Measurements from ENCODE around the gene ABCF1.

The ABCF1 gene

DNA sequence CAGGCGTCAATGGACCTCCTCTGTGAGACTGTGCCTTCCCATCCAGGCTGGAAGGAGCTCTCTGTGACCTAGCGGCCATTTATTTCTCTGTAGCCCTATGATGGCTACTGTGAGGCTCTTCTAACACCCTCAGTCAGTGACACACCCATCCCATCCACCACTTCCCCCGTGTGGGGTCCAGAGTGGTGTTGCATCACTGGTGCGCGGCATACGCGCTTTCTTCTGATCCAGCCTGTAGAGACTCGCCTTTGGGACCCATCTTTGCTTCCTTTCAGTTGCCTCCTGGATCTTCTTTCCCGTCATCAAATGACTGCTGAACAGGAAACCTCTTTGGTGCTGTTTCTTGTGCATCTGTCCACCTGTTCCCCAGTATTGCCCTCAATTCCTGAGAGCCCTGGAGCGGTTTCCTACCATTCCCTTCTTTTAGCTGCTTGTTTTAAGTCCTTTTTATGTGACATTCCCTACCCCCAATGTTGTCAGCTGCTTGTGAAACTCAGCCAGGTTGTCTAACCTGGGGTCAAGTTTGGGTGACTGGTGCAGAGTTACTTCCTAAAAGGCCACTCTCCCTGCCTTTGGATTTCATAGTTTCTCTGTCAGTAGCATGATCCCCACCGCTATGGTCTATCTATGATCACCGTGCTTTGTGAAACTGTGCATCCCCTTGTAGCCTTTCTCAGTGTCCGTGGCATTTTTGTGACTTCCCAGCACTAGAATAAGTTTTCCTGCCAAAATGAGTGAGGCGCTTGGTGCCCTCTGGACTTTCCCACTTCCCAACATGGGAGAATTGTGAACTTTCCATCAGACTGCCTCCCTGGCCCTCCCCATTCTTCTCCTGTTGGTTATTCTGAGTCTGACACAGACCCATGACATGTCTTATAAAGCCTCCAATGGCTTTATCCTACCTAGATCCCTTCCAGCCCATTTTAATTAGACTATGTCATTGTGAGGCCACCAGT is 8.5 kb upstream of the ABCF1 start:
- DNase-seq (ENCODE audit: extremely low spot score) = no peak
- ChIA-PET CTCF (no interaction called here), POLR2A (interaction anchor here (1.1 kb wide), 1 partner anchor 8 kb away, joined by 4 read pairs; no protein-coding TSS in a partner anchor)
- no peak for TF ChIP-seq FOXA1 (IDR thresholded peaks at IDR 0.05)
- TF ChIP-seq, protein P1, sequence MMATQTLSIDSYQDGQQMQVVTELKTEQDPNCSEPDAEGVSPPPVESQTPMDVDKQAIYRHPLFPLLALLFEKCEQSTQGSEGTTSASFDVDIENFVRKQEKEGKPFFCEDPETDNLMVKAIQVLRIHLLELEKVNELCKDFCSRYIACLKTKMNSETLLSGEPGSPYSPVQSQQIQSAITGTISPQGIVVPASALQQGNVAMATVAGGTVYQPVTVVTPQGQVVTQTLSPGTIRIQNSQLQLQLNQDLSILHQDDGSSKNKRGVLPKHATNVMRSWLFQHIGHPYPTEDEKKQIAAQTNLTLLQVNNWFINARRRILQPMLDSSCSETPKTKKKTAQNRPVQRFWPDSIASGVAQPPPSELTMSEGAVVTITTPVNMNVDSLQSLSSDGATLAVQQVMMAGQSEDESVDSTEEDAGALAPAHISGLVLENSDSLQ (IDR thresholded peaks at IDR 0.05) = no peak
- TF ChIP-seq CTBP1 (IDR thresholded peaks at IDR 0.05; ENCODE audit: borderline replicate concordance) = no peak
- TF ChIP-seq BHLHE40 (IDR thresholded peaks at IDR 0.05; ENCODE audit: borderline replicate concordance) = no peak
- TF ChIP-seq HDGF (IDR thresholded peaks at IDR 0.05; ENCODE audit: borderline replicate concordance) = no peak
- TF ChIP-seq SUZ12 (IDR thresholded peaks at IDR 0.05) = no peak
- no peak for TF ChIP-seq ELF4 (IDR thresholded peaks at IDR 0.05)
- no peak for TF ChIP-seq NFRKB (IDR thresholded peaks at IDR 0.05)
- TF ChIP-seq SP1 (IDR thresholded peaks at IDR 0.05) = no peak
- TF ChIP-seq ARNT (IDR thresholded peaks at IDR 0.05) = no peak

DNA sequence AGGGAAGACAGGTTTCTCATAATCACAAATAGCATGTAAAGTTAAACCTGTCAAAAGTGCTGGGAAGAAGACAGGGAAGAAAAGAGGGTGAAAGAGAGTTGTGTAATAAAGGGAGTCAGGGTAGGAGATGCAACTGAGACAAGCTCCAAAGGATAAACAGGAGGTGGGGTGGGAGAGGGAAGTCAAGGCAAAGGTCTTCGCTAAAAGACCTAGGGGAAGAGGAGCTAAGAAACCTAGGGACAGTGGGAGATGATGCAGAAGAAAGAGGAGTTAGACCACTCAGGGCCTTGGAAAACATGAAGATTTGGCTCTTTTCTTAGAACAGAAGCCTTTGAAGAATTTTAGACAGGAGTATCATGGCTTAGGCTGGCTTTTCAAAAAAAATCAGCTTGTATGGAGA is 7.1 kb upstream of the ABCF1 start:
- POLR2A ChIA-PET = interaction anchor here (0.6 kb wide), 1 partner anchor 157 kb away, joined by 3 read pairs; no protein-coding TSS in a partner anchor
- TF ChIP-seq CTBP1 (IDR thresholded peaks at IDR 0.05; ENCODE audit: borderline replicate concordance) (no peak), FOXK2 (IDR thresholded peaks at IDR 0.05) (no peak), TARDBP (IDR thresholded peaks at IDR 0.05) (no peak), NFRKB (IDR thresholded peaks at IDR 0.05) (no peak), ELF4 (IDR thresholded peaks at IDR 0.05) (no peak), SUZ12 (IDR thresholded peaks at IDR 0.05) (no peak), FOXA1 (IDR thresholded peaks at IDR 0.05) (no peak), ZNF384 (IDR thresholded peaks at IDR 0.05) (no peak), ARNT (IDR thresholded peaks at IDR 0.05) (no peak), L3MBTL2 (conservative IDR thresholded peaks at IDR 0.05) (no peak; the same call in 1 of the 2 replicates), BHLHE40 (IDR thresholded peaks at IDR 0.05; ENCODE audit: borderline replicate concordance) (no peak), FOXM1 (IDR thresholded peaks at IDR 0.05; ENCODE audit: borderline replicate concordance) (no peak), SP1 (IDR thresholded peaks at IDR 0.05) (no peak), LEF1 (IDR thresholded peaks at IDR 0.05; ENCODE audit: borderline replicate concordance) (no peak)
- TF ChIP-seq, protein P1 (IDR thresholded peaks at IDR 0.05) = no peak
- CTCF ChIA-PET = no interaction called here
- no peak for DNase-seq (ENCODE audit: extremely low spot score)

DNA sequence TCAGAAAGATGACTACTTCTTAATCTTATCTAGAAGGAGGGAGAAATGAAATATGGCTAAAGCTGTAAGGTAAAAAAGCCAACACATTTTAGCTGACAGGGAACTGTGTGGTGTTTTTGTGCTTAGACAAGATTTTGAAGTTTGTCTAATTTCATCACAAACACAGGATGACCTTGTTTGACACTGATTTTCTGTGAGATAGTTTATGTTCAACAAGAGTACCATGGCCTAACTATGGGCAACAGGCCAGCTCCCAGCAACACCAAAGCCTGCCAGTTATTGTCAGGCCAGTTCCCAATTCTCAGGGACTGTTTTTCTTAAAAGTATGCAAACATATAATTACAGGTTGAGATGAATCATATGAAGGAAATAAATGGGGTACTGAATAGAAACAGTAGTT is 5.5 kb upstream of the ABCF1 start:
- DNase-seq (ENCODE audit: extremely low spot score) = no peak
- ChIA-PET CTCF (no interaction called here), POLR2A (interaction anchor here (2.1 to 2.3 kb wide), 2 partner anchors 9 to 10 kb away, joined by 6 to 16 read pairs; partner anchors contain the start of gene PRR3)
- TF ChIP-seq FOXK2 (IDR thresholded peaks at IDR 0.05) (no peak), HDGF (IDR thresholded peaks at IDR 0.05; ENCODE audit: borderline replicate concordance) (no peak), SP1 (IDR thresholded peaks at IDR 0.05) (no peak), FOXA1 (IDR thresholded peaks at IDR 0.05) (no peak)

DNA sequence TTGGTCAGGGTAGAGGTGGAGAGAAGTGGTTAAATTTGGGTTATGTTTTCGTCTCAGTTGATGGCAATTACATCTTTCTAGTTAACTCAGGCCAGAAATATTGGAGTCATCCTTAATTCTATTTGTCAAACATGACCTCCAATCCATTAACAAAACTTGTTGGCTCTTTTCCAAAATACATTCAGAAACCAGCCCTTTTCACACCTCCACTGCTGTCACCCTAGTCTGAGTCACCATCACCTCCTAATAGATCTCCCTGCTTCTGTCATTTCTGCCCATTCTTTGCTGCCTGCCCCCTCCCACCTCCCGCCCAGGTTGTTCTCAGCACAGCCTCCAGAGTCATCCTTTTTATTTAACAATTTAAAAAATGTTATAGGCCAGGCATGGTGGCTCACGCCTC is 3.0 kb upstream of the ABCF1 start:
- POLR2A ChIA-PET = no interaction called here
- CTCF ChIA-PET = no interaction called here
- no peak for DNase-seq (ENCODE audit: extremely low spot score)
- no peak for TF ChIP-seq SP1 (IDR thresholded peaks at IDR 0.05)
- TF ChIP-seq TARDBP (IDR thresholded peaks at IDR 0.05) = no peak
- TF ChIP-seq, protein P1 (IDR thresholded peaks at IDR 0.05) = no peak
- no peak for TF ChIP-seq BHLHE40 (IDR thresholded peaks at IDR 0.05; ENCODE audit: borderline replicate concordance)
- TF ChIP-seq LEF1 (IDR thresholded peaks at IDR 0.05; ENCODE audit: borderline replicate concordance) = no peak
- no peak for TF ChIP-seq HDGF (IDR thresholded peaks at IDR 0.05; ENCODE audit: borderline replicate concordance)
- TF ChIP-seq FOXA1 (IDR thresholded peaks at IDR 0.05) = no peak
- TF ChIP-seq ZNF384 (IDR thresholded peaks at IDR 0.05) = no peak
- TF ChIP-seq FOXK2 (IDR thresholded peaks at IDR 0.05) = no peak
- no peak for TF ChIP-seq ELF4 (IDR thresholded peaks at IDR 0.05)
- TF ChIP-seq NFRKB (IDR thresholded peaks at IDR 0.05) = no peak
- no peak for TF ChIP-seq ARNT (IDR thresholded peaks at IDR 0.05)
- no peak for TF ChIP-seq FOXM1 (IDR thresholded peaks at IDR 0.05; ENCODE audit: borderline replicate concordance)
- no peak for TF ChIP-seq L3MBTL2 (conservative IDR thresholded peaks at IDR 0.05)
- no peak for TF ChIP-seq CTBP1 (IDR thresholded peaks at IDR 0.05; ENCODE audit: borderline replicate concordance)
- TF ChIP-seq SUZ12 (IDR thresholded peaks at IDR 0.05) = no peak

DNA sequence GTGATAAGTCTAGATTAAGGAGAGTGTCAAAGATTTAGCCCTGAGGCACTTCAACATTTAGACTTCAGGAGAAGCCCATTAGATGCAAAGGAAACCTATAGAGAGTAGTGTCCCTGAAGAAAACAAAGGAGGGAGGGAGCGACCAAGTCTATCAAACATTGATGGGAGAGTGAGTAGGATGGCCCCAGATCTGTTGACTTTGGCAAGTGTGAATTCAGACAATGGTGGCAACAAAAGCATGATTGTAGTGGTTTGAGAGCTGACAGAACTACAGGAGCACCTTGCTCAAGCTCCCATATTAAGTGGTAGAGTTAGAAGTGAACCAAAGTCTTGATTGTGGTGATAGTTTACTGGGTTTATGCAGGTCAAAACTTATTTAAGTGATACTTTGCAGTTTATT is 979 bp upstream of the ABCF1 start:
- no peak for DNase-seq (ENCODE audit: extremely low spot score)
- ChIA-PET CTCF (interaction anchor here (0.6 to 1.7 kb wide), 3 partner anchors 27 to 125 kb away, joined by 4 to 8 read pairs (median 6); no protein-coding TSS in a partner anchor), POLR2A (interaction anchor here (1.2 to 2.8 kb wide), 5 partner anchors 9 to 46 kb away, joined by 3 to 32 read pairs (median 8); partner anchors contain the start of genes GNL1 and PRR3)
- TF ChIP-seq, protein P1 (IDR thresholded peaks at IDR 0.05) = no peak
- TF ChIP-seq NFRKB (IDR thresholded peaks at IDR 0.05) = no peak
- TF ChIP-seq ARNT (IDR thresholded peaks at IDR 0.05) = no peak
- no peak for TF ChIP-seq TARDBP (IDR thresholded peaks at IDR 0.05)
- no peak for TF ChIP-seq ZNF384 (IDR thresholded peaks at IDR 0.05)
- TF ChIP-seq LEF1 (IDR thresholded peaks at IDR 0.05; ENCODE audit: borderline replicate concordance) = no peak
- TF ChIP-seq FOXK2 (IDR thresholded peaks at IDR 0.05) = no peak
- no peak for TF ChIP-seq SUZ12 (IDR thresholded peaks at IDR 0.05)
- no peak for TF ChIP-seq FOXA1 (IDR thresholded peaks at IDR 0.05)
- TF ChIP-seq BHLHE40 (IDR thresholded peaks at IDR 0.05; ENCODE audit: borderline replicate concordance) = no peak
- no peak for TF ChIP-seq SP1 (IDR thresholded peaks at IDR 0.05)
- no peak for TF ChIP-seq FOXM1 (IDR thresholded peaks at IDR 0.05; ENCODE audit: borderline replicate concordance)
- no peak for TF ChIP-seq ELF4 (IDR thresholded peaks at IDR 0.05)
